ENCODE data around the gene ZFTA.

ZFTA gene

GRCh38 chr11:63745304-63746170, 23.0 kb downstream of the ZFTA start:
- DNase-seq: no peak

- DNase-seq: peak; percentile 66
These were observed 29.7 kb downstream of the ZFTA start for GRCh38 chr11:63738720-63739360.

- no peak for DNase-seq
These were observed 30.9 kb downstream of the ZFTA start for GRCh38 chr11:63737718-63738117.

- DNase-seq: no peak
These were observed 31.7 kb downstream of the ZFTA start for GRCh38 chr11:63736864-63737263.

- DNase-seq: no peak
These were observed 39.2 kb downstream of the ZFTA start for GRCh38 chr11:63729326-63729725.

GRCh38 chr11:63720611-63721010, 48.0 kb downstream of the ZFTA start:
- DNase-seq: no peak

GRCh38 chr11:63719987-63720386, 48.6 kb downstream of the ZFTA start:
- DNase-seq: no peak

- DNase-seq: no peak
These were observed 49.6 kb downstream of the ZFTA start for GRCh38 chr11:63719001-63719400.

Data from stimulated activated CD4-positive, alpha-beta T cell treated with anti-CD3 and anti-CD28 coated beads, Interleukin-12 subunit alpha, Interleukin-12 subunit beta, amount 100 ng/mL, for 4 hours (primary cell).